ENCODE data around the gene PAIP1.

The PAIP1 gene

GRCh38 chr5:43556857-43557542, at the start of gene PAIP1:
TSS of gene PAIP1 (minus strand) at chr5:43557077. CDS start at chr5:43556846, 231 bp downstream.
- DNase-seq (peak; percentile 84), ATAC-seq (ENCODE audit: insufficient read depth, low read depth) (peak; percentile 84)
- peaks cover 34% of the 10 kb centered on the region for H3K36me3 ChIP-seq (ENCODE audit: insufficient read depth, low read length)
- TF ChIP-seq EZH2 (IDR thresholded peaks at IDR 0.05; ENCODE audit: borderline replicate concordance, low read depth, low read length, severe bottlenecking) (no peak), CTCF (IDR thresholded peaks at IDR 0.05; ENCODE audit: borderline replicate concordance, extremely low read depth, low read length, poor library complexity, severe bottlenecking) (peak; percentile 66)
- peak within 1 kb of the TSS; percentile 78 for H3K4me2 ChIP-seq (ENCODE audit: insufficient read depth, low read length)
- H3K4me1 ChIP-seq (ENCODE audit: insufficient read depth, low read length) = peaks cover 46% of the 10 kb centered on the region
- H3K4me3 ChIP-seq (ENCODE audit: low read depth in 1 of 2, low read length in 2 of 2) = peak within 1 kb of the TSS; percentile 52 to 72; a peak in 3 of 4 replicates
- no peaks in the 10 kb centered on the region for H3K9me3 ChIP-seq (ENCODE audit: insufficient read depth, low read length, severe bottlenecking)
- peaks cover 28% of the 10 kb centered on the region for H4K20me1 ChIP-seq (ENCODE audit: insufficient read depth, low read length)
- peaks cover 56% of the 10 kb centered on the region for H3K79me2 ChIP-seq (ENCODE audit: insufficient read depth, low read length)
- no peaks in the 10 kb centered on the region for H3K27me3 ChIP-seq (ENCODE audit: insufficient read depth, low read length, poor library complexity)
- peak within 1 kb of the TSS; percentile 85 for H2AFZ ChIP-seq (ENCODE audit: low read depth, low read length)
- H3K27ac ChIP-seq (ENCODE audit: low read length) = peak within 1 kb of the TSS; percentile 90
- peak within 1 kb of the TSS; percentile 94 for H3K9ac ChIP-seq (ENCODE audit: low read depth, low read length)

- Histone ChIP-seq H3K36me3 (ENCODE audit: insufficient read depth, low read length) (peaks cover 37% of the 10 kb centered on the region), H3K27ac (ENCODE audit: low read length) (no peak overlapping the region), H3K4me3 (ENCODE audit: low read depth in 1 of 2, low read length in 2 of 2) (no peak overlapping the region), H3K27me3 (ENCODE audit: insufficient read depth, low read length, poor library complexity) (no peaks in the 10 kb centered on the region), H3K4me1 (ENCODE audit: insufficient read depth, low read length) (peaks cover 34% of the 10 kb centered on the region), H3K9me3 (ENCODE audit: insufficient read depth, low read length, severe bottlenecking) (no peaks in the 10 kb centered on the region), H2AFZ (ENCODE audit: low read depth, low read length) (no peak overlapping the region), H3K79me2 (ENCODE audit: insufficient read depth, low read length) (peaks cover 87% of the 10 kb centered on the region), H3K9ac (ENCODE audit: low read depth, low read length) (no peak overlapping the region), H3K4me2 (ENCODE audit: insufficient read depth, low read length) (peak overlapping the region; percentile 19; the same call in 1 of the 2 replicates), H4K20me1 (ENCODE audit: insufficient read depth, low read length) (no peaks in the 10 kb centered on the region; the same call in 1 of the 2 replicates)
- no peak for TF ChIP-seq EZH2 (IDR thresholded peaks at IDR 0.05; ENCODE audit: borderline replicate concordance, low read depth, low read length, severe bottlenecking)
- TF ChIP-seq CTCF (IDR thresholded peaks at IDR 0.05; ENCODE audit: borderline replicate concordance, extremely low read depth, low read length, poor library complexity, severe bottlenecking) = no peak
- no peak for ATAC-seq (ENCODE audit: insufficient read depth, low read depth)
- no peak for DNase-seq
Measured at GRCh38 chr5:43606351-43606750, 49.5 kb upstream of the PAIP1 start.

- H4K20me1 ChIP-seq (ENCODE audit: insufficient read depth, low read length) = no peaks in the 10 kb centered on the region; the same call in 1 of the 2 replicates
- no peak overlapping the region for H2AFZ ChIP-seq (ENCODE audit: low read depth, low read length)
- peaks cover 44% of the 10 kb centered on the region for H3K4me1 ChIP-seq (ENCODE audit: insufficient read depth, low read length)
- no peaks in the 10 kb centered on the region for H3K9me3 ChIP-seq (ENCODE audit: insufficient read depth, low read length, severe bottlenecking)
- H3K4me3 ChIP-seq (ENCODE audit: low read depth in 1 of 2, low read length in 2 of 2) = peak overlapping the region in 1 of 2 experiments; percentile 92; a peak in 2 of 4 replicates
- no peak for TF ChIP-seq CTCF (IDR thresholded peaks at IDR 0.05; ENCODE audit: borderline replicate concordance, extremely low read depth, low read length, poor library complexity, severe bottlenecking)
- no peak for TF ChIP-seq EZH2 (IDR thresholded peaks at IDR 0.05; ENCODE audit: borderline replicate concordance, low read depth, low read length, severe bottlenecking)
- H3K79me2 ChIP-seq (ENCODE audit: insufficient read depth, low read length) = peaks cover 87% of the 10 kb centered on the region
- H3K4me2 ChIP-seq (ENCODE audit: insufficient read depth, low read length) = peak overlapping the region; percentile 81
- H3K27ac ChIP-seq (ENCODE audit: low read length) = peak overlapping the region; percentile 91
- ATAC-seq (ENCODE audit: insufficient read depth, low read depth) = no peak
- H3K27me3 ChIP-seq (ENCODE audit: insufficient read depth, low read length, poor library complexity) = no peaks in the 10 kb centered on the region
- DNase-seq = no peak
- H3K36me3 ChIP-seq (ENCODE audit: insufficient read depth, low read length) = peaks cover 23% of the 10 kb centered on the region
- peak overlapping the region; percentile 85; the same call in 1 of the 2 replicates for H3K9ac ChIP-seq (ENCODE audit: low read depth, low read length)
Measured at GRCh38 chr5:43604699-43605098, 47.8 kb upstream of the PAIP1 start.
